Liver (tissue), 3 donors: Measurements from ENCODE around the gene CCT7.

Source experiments
- FOXA1 ChIP-seq: IDR thresholded peaks from 2 replicates; pipeline ENCODE4 v1.6.1; 2016; ENCODE audit warnings: antibody characterized with exemption
- GABPA ChIP-seq, 2 donors: IDR thresholded peaks in 1 of 2; conservative IDR thresholded peaks in 1 of 2; 2 replicates each; pipeline ENCODE4 v1.6.1; 2016; ENCODE audit warnings: antibody characterized with exemption in 2 of 2, mild to moderate bottlenecking in 1 of 2, moderate library complexity in 1 of 2
- JUND ChIP-seq, 2 donors: IDR thresholded peaks; 2 replicates each; pipeline ENCODE4 v1.6.1; 2016; ENCODE audit warnings: antibody characterized with exemption in 2 of 2
- NR2F2 ChIP-seq: IDR thresholded peaks from 2 replicates; pipeline ENCODE4 v1.6.1; 2016; ENCODE audit warnings: antibody characterized with exemption
- RAD21 ChIP-seq, 2 donors: IDR thresholded peaks; 2 replicates each; pipeline ENCODE4 v1.6.1; 2016; ENCODE audit warnings: antibody characterized with exemption in 2 of 2, mild to moderate bottlenecking in 2 of 2
- REST ChIP-seq: IDR thresholded peaks from 2 replicates; pipeline ENCODE4 v1.6.1; 2016; ENCODE audit warnings: antibody characterized with exemption, mild to moderate bottlenecking
- RXRA ChIP-seq, 2 donors: IDR thresholded peaks; 2 replicates each; pipeline ENCODE4 v1.6.1; 2017 to 2018; ENCODE audit warnings: antibody characterized with exemption in 2 of 2, mild to moderate bottlenecking in 1 of 2
- SP1 ChIP-seq: IDR thresholded peaks from 2 replicates; pipeline ENCODE4 v1.6.1; 2018; ENCODE audit warnings: antibody characterized with exemption, mild to moderate bottlenecking
- TAF1 ChIP-seq: conservative IDR thresholded peaks from 2 replicates; pipeline ENCODE4 v1.6.1; 2016; ENCODE audit warnings: antibody characterized with exemption, mild to moderate bottlenecking
- YY1 ChIP-seq: IDR thresholded peaks from 2 replicates; pipeline ENCODE4 v1.6.1; 2016; ENCODE audit warnings: antibody characterized with exemption, mild to moderate bottlenecking
- TF ChIP-seq, protein P1 (sequence below): fragments of 150-350 bp; IDR thresholded peaks from 2 replicates; pipeline ENCODE4 v1.5.1; 2017; ENCODE audit warnings: improper control_type of control experiment, low read depth, low read length; ENCODE audit not compliant: missing input control
- TF ChIP-seq, protein P2 (sequence below): IDR thresholded peaks from 2 replicates; pipeline ENCODE4 v1.6.1; 2016; ENCODE audit warnings: antibody characterized with exemption
- donor health status: healthy.
- donor health status: healthy.

DNA sequence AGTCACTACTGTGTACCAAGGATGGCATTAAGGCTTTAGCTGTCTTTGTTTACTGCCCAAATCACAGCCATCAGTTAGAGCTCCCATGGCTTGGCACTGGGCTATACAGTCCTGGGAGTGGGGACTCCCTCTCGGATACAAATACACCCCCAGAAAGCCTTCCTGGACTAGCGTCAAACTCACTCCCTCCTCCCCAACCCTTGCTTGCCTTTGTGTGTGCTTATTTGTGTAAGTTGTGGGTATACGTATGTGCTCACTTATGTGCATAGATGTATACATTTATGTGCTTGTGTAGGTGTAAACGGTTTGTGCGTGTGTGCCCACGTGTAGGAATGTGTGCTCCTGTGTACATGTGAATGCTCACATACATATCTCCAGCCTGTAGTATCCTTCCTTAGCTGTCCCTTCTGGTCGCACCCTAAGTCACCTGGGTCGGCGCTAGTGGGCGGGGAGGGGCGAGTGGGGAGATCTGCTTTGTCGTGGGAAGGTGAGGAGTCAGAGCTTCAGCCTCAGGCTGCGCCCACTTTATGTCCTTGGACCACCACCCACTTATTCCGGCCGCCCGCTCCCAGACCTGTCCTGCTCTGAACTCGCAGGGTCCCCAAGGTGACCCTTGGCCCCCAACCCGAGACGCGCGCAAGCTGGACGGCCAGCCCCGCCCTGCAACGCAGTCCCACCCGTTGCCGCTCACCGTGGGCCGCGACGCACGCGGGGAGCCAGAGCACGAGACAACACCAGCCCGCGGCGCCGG, 1.5 kb upstream of the CCT7 start:
- TF ChIP-seq, protein P1, sequence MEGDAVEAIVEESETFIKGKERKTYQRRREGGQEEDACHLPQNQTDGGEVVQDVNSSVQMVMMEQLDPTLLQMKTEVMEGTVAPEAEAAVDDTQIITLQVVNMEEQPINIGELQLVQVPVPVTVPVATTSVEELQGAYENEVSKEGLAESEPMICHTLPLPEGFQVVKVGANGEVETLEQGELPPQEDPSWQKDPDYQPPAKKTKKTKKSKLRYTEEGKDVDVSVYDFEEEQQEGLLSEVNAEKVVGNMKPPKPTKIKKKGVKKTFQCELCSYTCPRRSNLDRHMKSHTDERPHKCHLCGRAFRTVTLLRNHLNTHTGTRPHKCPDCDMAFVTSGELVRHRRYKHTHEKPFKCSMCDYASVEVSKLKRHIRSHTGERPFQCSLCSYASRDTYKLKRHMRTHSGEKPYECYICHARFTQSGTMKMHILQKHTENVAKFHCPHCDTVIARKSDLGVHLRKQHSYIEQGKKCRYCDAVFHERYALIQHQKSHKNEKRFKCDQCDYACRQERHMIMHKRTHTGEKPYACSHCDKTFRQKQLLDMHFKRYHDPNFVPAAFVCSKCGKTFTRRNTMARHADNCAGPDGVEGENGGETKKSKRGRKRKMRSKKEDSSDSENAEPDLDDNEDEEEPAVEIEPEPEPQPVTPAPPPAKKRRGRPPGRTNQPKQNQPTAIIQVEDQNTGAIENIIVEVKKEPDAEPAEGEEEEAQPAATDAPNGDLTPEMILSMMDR: no peak
- TF ChIP-seq REST (no peak), GABPA (IDR thresholded peaks at IDR 0.05 in 1 of 2, conservative IDR thresholded peaks at IDR 0.05 in 1 of 2) (no peak), TAF1 (no peak), FOXA1 (no peak), JUND (IDR thresholded peaks at IDR 0.05) (no peak), RAD21 (IDR thresholded peaks at IDR 0.05) (no peak), YY1 (no peak), RXRA (IDR thresholded peaks at IDR 0.05) (no peak), NR2F2 (no peak), SP1 (no peak)
- TF ChIP-seq, protein P2, sequence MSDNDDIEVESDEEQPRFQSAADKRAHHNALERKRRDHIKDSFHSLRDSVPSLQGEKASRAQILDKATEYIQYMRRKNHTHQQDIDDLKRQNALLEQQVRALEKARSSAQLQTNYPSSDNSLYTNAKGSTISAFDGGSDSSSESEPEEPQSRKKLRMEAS: no peak
